A204.1 (cell line): ENCODE measurements around the gene UBE2B.

Experiments used
- FAIRE-seq: peaks from 2 replicates; lab custom pipeline; 2012; peaks lifted over from hg19 to GRCh38; lab: Jason Lieb, UNC

UBE2B gene

DNA sequence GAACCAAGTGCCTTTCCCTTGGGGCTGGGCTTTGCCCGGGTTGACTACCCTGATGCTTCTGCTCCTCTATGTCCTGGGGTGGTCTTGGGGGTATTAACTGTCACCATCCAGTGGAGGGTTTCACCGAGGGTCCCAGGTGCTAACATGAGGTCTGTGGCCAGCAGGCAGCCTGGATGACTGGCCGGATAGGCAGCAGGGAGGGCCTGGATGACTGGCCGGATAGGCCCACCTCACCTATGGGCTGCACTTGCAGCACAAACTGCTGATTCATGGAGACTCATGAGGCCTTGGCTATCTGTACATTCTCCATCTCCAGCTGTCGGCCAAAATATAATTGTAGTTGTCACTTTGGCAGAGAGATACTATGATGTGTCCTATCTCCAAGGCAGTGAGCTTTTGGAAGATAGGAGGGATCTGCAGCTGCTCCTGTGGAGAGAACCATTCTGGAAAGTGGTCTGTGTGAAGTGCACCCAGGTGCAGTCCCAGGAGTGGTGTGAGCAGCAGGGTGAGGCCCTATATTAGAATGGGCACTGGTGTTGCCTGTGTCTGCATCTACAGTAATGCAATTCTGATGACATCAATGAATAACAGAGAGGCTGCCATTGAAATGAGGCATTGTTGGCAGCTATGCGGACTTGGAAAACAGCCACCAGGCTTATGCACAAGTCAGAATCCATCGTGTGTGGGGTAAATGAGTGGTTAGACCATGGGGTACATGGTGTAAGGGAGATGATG, 66.6 kb downstream of the UBE2B start:
- FAIRE-seq, result no peak

DNA sequence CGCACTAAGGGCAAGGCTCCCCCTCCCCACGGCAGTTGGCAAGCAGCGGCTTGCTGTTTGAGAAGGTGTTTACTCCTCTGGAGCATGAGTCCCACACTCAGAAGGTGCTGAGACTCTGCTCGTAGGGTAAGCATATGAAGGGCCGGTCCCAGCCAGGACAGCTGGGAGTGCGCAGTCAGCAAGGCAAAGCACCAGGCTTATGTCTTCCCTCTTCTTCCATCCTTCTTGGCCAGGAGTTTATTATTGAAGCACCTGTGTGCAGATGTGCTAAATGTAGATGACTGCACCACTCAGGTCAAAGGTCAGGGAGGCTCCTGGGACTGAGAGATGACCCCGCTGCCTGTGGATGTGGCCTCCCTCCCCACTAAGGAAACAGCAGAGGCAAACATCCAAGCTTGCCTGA, 67.4 kb downstream of the UBE2B start:
- no peak for FAIRE-seq

DNA sequence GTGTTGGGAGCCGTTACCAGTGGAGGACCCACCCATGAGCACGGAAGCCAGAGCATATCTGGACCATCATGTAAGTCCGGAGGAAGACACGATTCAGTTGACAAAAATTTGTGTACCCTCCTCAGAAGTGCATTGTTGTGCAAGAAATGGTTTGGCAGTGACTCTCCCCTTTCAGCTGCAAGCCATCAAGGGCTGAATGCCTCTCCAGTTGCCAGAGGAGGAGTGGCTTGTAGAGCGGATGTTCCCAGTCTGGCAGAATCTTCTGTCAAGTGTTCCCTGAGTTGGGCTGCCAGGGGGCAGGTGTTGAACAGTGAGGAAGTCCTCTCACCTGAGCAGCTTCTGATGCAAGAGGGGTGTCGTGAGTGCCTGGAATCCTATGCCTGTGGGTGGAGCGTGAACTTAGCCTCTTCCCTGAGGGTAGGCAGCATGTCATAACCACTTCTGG, 67.9 kb downstream of the UBE2B start:
- no peak for FAIRE-seq

DNA sequence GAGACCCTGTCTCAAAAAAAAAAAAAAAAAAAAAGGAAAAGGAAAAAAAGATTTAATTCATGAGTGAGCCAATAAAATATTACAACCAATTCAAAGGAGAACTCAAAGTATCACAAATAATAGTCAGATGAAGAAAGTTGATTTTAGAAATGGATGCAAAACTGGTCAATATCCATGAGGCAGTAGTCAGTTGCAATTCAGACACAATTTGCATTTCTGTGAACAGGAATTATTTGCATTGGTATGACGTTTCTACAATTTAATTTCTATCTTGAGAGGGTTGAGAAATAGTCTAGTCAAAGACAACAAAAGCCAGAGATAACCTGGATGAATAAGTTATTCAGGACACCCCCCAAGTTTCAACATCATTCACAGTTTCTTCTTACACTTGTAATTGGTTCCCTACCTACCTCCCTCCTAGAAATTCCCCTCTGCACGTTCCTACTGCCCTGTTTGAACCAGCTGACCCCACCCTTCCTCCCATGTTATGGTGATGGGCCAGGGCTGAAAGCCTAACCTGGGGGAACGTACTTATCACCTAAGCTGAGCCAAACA, 68.9 kb downstream of the UBE2B start:
- no peak for FAIRE-seq
